HG02678 (cell line): Measurements from ENCODE around the gene VAPA.
"Not testable (repeated sequence)": the region's sequence is repeated elsewhere in the genome, so short reads cannot be mapped to it uniquely, and the experiment has no call there.

ENCODE experiments used
- ATAC-seq: cut with Tn5 transposase; IDR thresholded peaks from one replicate; pipeline ENCODE4 v1.9.1; 2021; ENCODE audit warnings: mild to moderate bottlenecking, moderate library complexity; ENCODE audit not compliant: unreplicated experiment

The VAPA gene

DNA sequence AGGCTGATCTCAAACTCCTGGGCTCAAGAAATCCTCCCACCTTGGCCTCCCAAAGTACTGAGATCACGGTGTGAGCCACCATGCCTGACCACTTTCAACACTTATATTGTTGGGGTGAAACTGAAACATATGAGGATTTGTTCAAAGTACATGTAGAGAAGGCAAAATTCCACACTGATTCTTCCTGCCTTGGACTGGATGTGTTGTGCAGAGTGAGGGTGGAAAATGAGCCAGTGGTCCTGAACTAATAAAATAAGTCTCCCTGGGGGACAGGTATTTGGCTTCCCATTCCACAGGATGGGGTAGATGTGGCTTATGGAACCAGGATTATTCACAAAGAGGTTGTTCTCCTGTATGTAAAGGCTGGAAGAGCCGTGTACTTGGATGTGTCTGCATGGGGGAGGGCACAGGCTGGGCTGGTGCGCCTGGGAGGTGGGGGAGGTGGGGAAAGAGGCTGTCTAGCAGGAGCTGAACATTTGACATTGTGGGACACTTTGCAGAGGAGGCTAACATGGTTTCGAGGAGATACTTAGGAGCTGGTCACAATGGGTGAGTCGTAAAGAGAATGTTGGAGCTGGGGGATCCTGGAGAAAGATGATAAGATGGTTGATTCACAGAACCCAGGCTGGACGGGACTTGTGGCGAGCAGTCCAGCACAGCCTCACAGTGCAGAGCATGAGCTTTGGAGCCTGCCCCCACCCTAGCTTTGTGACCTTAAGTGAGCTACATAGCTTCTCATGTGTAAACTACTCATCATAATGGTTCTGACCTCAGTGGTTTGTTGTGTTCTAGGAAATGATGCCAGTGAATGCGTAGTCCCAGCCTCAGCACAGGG lies 28.4 kb upstream of the VAPA start, which contains the start of gene TXNDC2:
Gene TXNDC2 (plus strand): TSS at position 804 of the 835 bp plus-strand sequence. CDS start 708 bp downstream, outside the sequence.
- ATAC-seq, result no peak

GRCh38 chr18:9886005-9886348 lies 27.8 kb upstream of the VAPA start:
- no peak for ATAC-seq

GRCh38 chr18:9887992-9888391 lies 25.8 kb upstream of the VAPA start:
- ATAC-seq, result no peak

DNA sequence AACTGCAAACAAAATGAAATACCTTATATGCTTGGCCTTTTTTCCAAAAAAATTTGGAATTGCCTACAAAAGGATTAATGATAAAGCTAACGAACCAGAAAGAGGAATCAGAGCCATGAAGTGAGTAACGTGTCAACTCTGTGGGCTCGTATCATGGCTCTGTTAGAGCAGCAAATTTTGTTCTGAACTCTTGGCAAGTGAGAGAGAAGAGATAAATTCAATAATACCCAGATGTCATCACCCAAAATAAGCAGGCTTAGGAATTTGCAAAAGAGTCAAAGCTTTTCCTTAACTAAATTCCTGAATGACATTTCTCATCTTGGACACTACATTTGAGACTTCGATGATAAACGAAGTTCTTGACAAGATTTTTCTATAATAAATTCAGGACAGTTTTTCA lies 23.6 kb upstream of the VAPA start:
- ATAC-seq, result no peak

- ATAC-seq, result no peak
Measured at GRCh38 chr18:9890957-9891356, 22.9 kb upstream of the VAPA start.

DNA sequence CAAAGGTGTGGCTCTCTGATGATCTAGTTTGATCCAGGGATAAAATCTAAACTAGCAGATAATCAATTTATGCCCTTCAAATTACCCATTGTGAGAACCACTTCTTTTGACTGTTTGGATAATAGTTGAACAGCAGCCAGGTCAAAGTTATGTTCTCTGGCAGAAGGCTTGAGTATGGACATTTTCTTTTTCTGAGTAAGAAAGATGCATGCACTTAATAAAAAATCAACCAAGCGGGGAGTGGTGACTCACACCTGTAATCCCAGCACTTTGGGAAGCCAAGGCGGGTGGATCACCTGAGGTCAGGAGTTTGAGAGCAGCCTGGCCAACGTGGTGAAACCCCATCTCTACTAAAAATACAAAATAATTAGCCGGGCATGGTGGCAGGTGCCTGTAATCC lies 22.3 kb upstream of the VAPA start:
- not testable (repeated sequence) for ATAC-seq

DNA sequence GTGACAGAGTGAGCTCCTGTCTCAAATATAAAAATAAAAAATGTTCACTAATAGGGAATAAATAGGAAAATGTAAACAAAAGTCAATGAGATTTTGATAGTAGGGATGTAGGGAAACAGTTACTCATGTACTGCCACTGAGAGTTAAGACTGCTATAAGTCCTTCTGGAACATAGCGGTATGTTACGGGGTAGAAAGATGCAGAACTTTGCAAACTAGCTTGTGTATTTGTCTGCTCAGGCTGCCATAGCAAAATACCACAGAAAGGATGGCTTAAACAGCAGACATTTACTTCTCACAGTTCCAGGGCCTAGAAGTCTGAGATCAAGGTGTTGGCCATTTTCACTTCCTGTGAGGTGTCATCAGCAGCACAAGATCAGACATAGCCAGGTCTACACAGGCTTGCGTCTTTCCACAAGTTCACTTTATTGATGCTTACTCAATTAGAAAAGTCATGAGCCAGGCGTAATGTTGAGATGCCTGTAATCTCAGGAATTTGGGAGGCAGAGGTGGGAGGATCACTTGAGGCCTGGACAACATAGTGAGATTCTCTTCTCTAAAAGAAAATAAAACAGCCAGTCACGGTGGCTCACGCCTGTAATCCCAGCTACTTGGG lies 19.3 kb upstream of the VAPA start:
- ATAC-seq, result no peak

DNA sequence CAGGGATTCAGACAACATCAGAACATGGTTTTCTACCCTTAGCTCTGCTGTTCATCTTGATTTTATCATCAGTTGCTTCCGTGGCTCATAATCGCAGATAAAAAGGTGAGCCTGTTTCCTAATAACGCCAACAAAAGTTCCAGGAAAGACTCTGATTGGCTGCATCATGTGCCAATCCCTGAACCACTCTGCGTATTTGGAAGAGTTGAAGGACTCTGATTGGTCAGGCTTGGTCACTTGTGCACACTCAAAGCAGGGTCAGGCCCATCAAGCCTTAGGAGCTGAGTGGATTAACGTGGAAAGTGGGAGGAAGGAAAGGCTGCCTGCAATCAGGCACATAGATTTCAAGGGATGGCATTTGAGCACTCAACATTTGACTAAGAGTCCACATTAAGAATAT lies 16.7 kb upstream of the VAPA start:
- ATAC-seq, result no peak

GRCh38 chr18:9897787-9898291 lies 16.0 kb upstream of the VAPA start:
- not testable (repeated sequence) for ATAC-seq

DNA sequence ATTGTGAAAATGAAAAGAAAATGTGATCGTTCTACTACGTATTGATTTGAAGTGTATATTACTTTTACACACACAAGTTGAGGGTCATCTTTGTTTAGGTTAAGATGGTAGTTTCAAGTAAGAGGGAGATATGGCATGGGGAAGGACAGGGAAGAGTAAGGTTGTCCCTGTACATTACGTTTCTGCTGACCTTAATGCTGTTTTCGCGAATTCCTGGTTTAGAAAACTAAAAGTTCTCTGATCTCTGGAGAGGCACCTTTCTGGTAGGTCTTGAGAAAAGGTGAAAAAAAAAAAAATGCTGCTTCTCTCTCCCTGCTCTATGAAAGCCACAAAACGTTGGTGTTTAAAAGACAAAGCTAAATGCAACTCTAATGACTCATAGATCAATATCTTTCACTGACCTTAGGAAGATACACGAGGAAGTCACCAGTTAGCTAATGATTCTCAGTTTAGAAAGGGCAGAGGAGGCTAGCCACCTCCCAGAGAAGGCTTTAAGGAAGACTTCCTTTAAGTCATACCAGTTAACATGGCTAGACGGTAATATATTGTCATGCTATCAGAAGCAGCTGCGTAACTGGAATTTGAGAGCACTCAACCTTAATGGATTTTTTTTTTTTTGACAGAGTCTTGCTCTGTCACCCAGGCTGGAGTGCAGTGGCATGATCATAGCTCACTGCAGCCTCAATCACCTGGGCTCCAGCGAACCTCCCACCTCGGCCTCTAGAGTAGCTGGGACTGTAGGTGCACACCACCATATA lies 14.8 kb upstream of the VAPA start:
- no peak for ATAC-seq

DNA sequence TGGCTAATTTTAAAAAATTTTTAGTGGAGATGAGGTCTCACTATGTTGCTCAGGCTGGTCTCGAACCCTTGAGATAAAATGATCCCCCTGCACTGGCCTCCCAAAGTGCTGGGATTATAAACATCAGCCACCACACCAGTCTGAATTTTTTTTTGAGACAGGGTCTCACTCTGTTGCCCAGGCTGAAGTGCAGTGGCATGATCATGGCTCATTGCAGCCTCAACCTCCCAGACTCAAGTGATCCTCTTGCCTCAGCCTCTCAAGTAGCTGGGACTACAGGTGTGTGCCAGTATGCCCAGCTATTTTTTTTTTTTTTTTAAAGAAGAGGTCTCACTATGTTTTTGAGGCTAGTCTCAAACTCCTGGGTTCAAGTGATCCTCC lies 14.3 kb upstream of the VAPA start:
- not testable (repeated sequence) for ATAC-seq

GRCh38 chr18:9900699-9901098 lies 13.1 kb upstream of the VAPA start:
- ATAC-seq, result no peak

- no peak for ATAC-seq
Measured at GRCh38 chr18:9901377-9901776, 12.4 kb upstream of the VAPA start.

GRCh38 chr18:9902264-9902663 lies 11.6 kb upstream of the VAPA start:
- not testable (repeated sequence) for ATAC-seq

- no peak for ATAC-seq
Measured at GRCh38 chr18:9902832-9903231, 11.0 kb upstream of the VAPA start.

- ATAC-seq, result no peak
Measured at GRCh38 chr18:9905401-9905922, 8.4 kb upstream of the VAPA start.

GRCh38 chr18:9906481-9906880 lies 7.3 kb upstream of the VAPA start:
- no peak for ATAC-seq

GRCh38 chr18:9907867-9908266 lies 5.9 kb upstream of the VAPA start:
- ATAC-seq, result no peak

GRCh38 chr18:9910071-9910470 lies 3.7 kb upstream of the VAPA start:
- no peak for ATAC-seq

GRCh38 chr18:9910661-9911060 lies 3.2 kb upstream of the VAPA start:
- no peak for ATAC-seq

GRCh38 chr18:9911226-9911625 lies 2.6 kb upstream of the VAPA start:
- ATAC-seq, result no peak
